Duodenal mucosa (tissue), 2 donors: ENCODE data around the gene STAB1.
A peak's percentile ranks its signal among the peaks of the same experiment; 100 is the strongest.

Experiments used
- H3K27ac ChIP-seq: one replicate; pipeline ENCODE4 v1.7.0; 2013; ENCODE audit warnings: low read depth, low read length
- H3K27me3 ChIP-seq, 2 donors: one replicate each; pipeline ENCODE4 v1.7.0; 2013; ENCODE audit warnings: low read length in 2 of 2, control low read depth in 1 of 2; ENCODE audit not compliant: insufficient read depth in 2 of 2, control insufficient read depth in 1 of 2
- H3K36me3 ChIP-seq, 2 donors: one replicate each; pipeline ENCODE4 v1.7.0; 2013; ENCODE audit warnings: low read length in 2 of 2, control low read depth in 1 of 2; ENCODE audit not compliant: insufficient read depth in 2 of 2, control insufficient read depth in 1 of 2
- H3K4me1 ChIP-seq, 2 donors: one replicate each; pipeline ENCODE4 v1.7.0; 2013; ENCODE audit warnings: low read length in 2 of 2, control low read depth in 1 of 2; ENCODE audit not compliant: insufficient read depth in 2 of 2, control insufficient read depth in 1 of 2
- H3K4me3 ChIP-seq, 2 donors: one replicate each; pipeline ENCODE4 v1.7.0; 2013; ENCODE audit warnings: low read length in 2 of 2, low read depth in 1 of 2
- H3K9ac ChIP-seq, 2 donors: one replicate each; pipeline ENCODE4 v1.7.0; 2013; ENCODE audit warnings: low read length in 2 of 2, low read depth in 1 of 2
- H3K9me3 ChIP-seq, 2 donors: one replicate each; pipeline ENCODE4 v1.7.0; 2013; ENCODE audit warnings: low read length in 2 of 2, control low read depth in 1 of 2; ENCODE audit not compliant: control insufficient read depth in 1 of 2

STAB1 gene

GRCh38 chr3:52452570-52453221 is 42.4 kb upstream of the STAB1 start:
- Histone ChIP-seq H3K9me3 (no peaks in the 10 kb centered on the region), H3K9ac (no peak overlapping the region), H3K27me3 (no peaks in the 10 kb centered on the region), H3K4me3 (no peak overlapping the region), H3K4me1 (peaks cover 24 to 27% of the 10 kb centered on the region in 2 donors), H3K27ac (no peak overlapping the region), H3K36me3 (peaks cover 0 to 4% of the 10 kb centered on the region in 2 donors)

- H3K4me3 ChIP-seq = peak within 1 kb of the TSS; percentile 84 to 86
- peak within 1 kb of the TSS; percentile 74 for H3K27ac ChIP-seq
- H3K4me1 ChIP-seq = peaks cover 24 to 27% of the 10 kb centered on the region in 2 donors
- H3K9me3 ChIP-seq = no peaks in the 10 kb centered on the region
- peaks cover 5 to 13% of the 10 kb centered on the region in 2 donors for H3K36me3 ChIP-seq
- H3K27me3 ChIP-seq = no peaks in the 10 kb centered on the region
- H3K9ac ChIP-seq = peak within 1 kb of the TSS; percentile 82 to 98
These were observed 41.5 kb upstream of the STAB1 start, which contains the start of gene TNNC1 for GRCh38 chr3:52453496-52454249. Gene TNNC1 (minus strand): TSS chr3:52454041. CDS start chr3:52454015, 26 bp downstream.

GRCh38 chr3:52454250-52454937 is 40.7 kb upstream of the STAB1 start:
- peak overlapping the region; percentile 74 for H3K27ac ChIP-seq
- H3K4me3 ChIP-seq = peak overlapping the region; percentile 84 to 86
- H3K9ac ChIP-seq = peak overlapping the region; percentile 82 to 98
- H3K4me1 ChIP-seq = peaks cover 24 to 27% of the 10 kb centered on the region in 2 donors
- H3K36me3 ChIP-seq = peaks cover 11 to 21% of the 10 kb centered on the region in 2 donors
- no peaks in the 10 kb centered on the region for H3K9me3 ChIP-seq
- no peaks in the 10 kb centered on the region for H3K27me3 ChIP-seq

- peaks cover 11 to 21% of the 10 kb centered on the region in 2 donors for H3K36me3 ChIP-seq
- H3K4me3 ChIP-seq = peak overlapping the region; percentile 84 to 86
- H3K9ac ChIP-seq = peak overlapping the region; percentile 82 to 98
- H3K9me3 ChIP-seq = no peaks in the 10 kb centered on the region
- peak overlapping the region; percentile 74 for H3K27ac ChIP-seq
- peaks cover 24 to 27% of the 10 kb centered on the region in 2 donors for H3K4me1 ChIP-seq
- no peaks in the 10 kb centered on the region for H3K27me3 ChIP-seq
These were observed 40.2 kb upstream of the STAB1 start for GRCh38 chr3:52454938-52455282.

GRCh38 chr3:52455283-52456168 is 39.6 kb upstream of the STAB1 start, which contains the start of gene NISCH:
Gene NISCH (plus strand): TSS chr3:52455604. CDS start chr3:52455642, 38 bp downstream.
- peaks cover 11 to 24% of the 10 kb centered on the region in 2 donors for H3K36me3 ChIP-seq
- no peaks in the 10 kb centered on the region for H3K27me3 ChIP-seq
- H3K9me3 ChIP-seq = no peaks in the 10 kb centered on the region
- peak within 1 kb of the TSS; percentile 82 to 98 for H3K9ac ChIP-seq
- peak within 1 kb of the TSS; percentile 84 to 86 for H3K4me3 ChIP-seq
- H3K27ac ChIP-seq = peak within 1 kb of the TSS; percentile 74
- H3K4me1 ChIP-seq = peaks cover 20 to 27% of the 10 kb centered on the region in 2 donors

- H3K9ac ChIP-seq = peak overlapping the region; percentile 66 to 82
These were observed 38.9 kb upstream of the STAB1 start for GRCh38 chr3:52456169-52456799.

GRCh38 chr3:52456800-52457183 is 38.3 kb upstream of the STAB1 start:
- H3K9me3 ChIP-seq = no peaks in the 10 kb centered on the region
- no peak overlapping the region for H3K27ac ChIP-seq
- peak overlapping the region; percentile 66 to 82 for H3K9ac ChIP-seq
- H3K27me3 ChIP-seq = no peaks in the 10 kb centered on the region
- H3K4me1 ChIP-seq = peaks cover 20 to 27% of the 10 kb centered on the region in 2 donors
- H3K36me3 ChIP-seq = peaks cover 11 to 32% of the 10 kb centered on the region in 2 donors
- peak overlapping the region; percentile 78 to 84 for H3K4me3 ChIP-seq

More at GRCh38 chr3:52456169-52456799, 38.9 kb upstream of the STAB1 start:
- Histone ChIP-seq H3K27me3 (no peaks in the 10 kb centered on the region), H3K4me3 (peak overlapping the region; percentile 78 to 84), H3K27ac (peak overlapping the region; percentile 43), H3K4me1 (peaks cover 20 to 27% of the 10 kb centered on the region in 2 donors), H3K36me3 (peaks cover 11 to 31% of the 10 kb centered on the region in 2 donors), H3K9me3 (no peaks in the 10 kb centered on the region)

GRCh38 chr3:52458031-52458760 is 36.9 kb upstream of the STAB1 start:
- H3K4me3 ChIP-seq = no peak overlapping the region
- no peaks in the 10 kb centered on the region for H3K27me3 ChIP-seq
- peaks cover 20 to 27% of the 10 kb centered on the region in 2 donors for H3K4me1 ChIP-seq
- no peak overlapping the region for H3K27ac ChIP-seq
- no peak overlapping the region for H3K9ac ChIP-seq
- H3K36me3 ChIP-seq = peaks cover 12 to 35% of the 10 kb centered on the region in 2 donors
- no peaks in the 10 kb centered on the region for H3K9me3 ChIP-seq
